ENCODE measurements around the gene ABCA10. TPM values are rescaled to one million over a fixed set of nuclear protein-coding genes. Genes with fewer than 3 reads are reported as not detected.
"Not testable (repeated sequence)": the region's sequence is repeated elsewhere in the genome, so short reads cannot be mapped to it uniquely, and the experiment has no call there.

ABCA10 gene
- total RNA-seq, 1 experiment from 2014 or later = 0.10 TPM

GRCh38 chr17:69230939-69231338 is 2.3 kb upstream of the ABCA10 start:
- in situ Hi-C loops (cut with HindIII; ENCODE audit: low sequenced_read_pairs) = no loop called here
- DNase-seq (ENCODE audit: low spot score) = no peak

- no peak for DNase-seq (ENCODE audit: low spot score)
- in situ Hi-C loops (cut with HindIII; ENCODE audit: low sequenced_read_pairs) = no loop called here
These were observed 606 bp downstream of the ABCA10 start for GRCh38 chr17:69228018-69228417.

GRCh38 chr17:69227541-69227940 is 1.1 kb downstream of the ABCA10 start:
- DNase-seq (ENCODE audit: low spot score) = no peak
- in situ Hi-C loops (cut with HindIII; ENCODE audit: low sequenced_read_pairs) = no loop called here

- in situ Hi-C loops (cut with HindIII; ENCODE audit: low sequenced_read_pairs) = no loop called here
- no peak for DNase-seq (ENCODE audit: low spot score)
These were observed 4.8 kb downstream of the ABCA10 start for GRCh38 chr17:69223809-69224208.

GRCh38 chr17:69222707-69223258 is 5.8 kb downstream of the ABCA10 start:
- in situ Hi-C loops (cut with HindIII; ENCODE audit: low sequenced_read_pairs) = no loop called here
- no peak for DNase-seq (ENCODE audit: low spot score)

GRCh38 chr17:69220098-69220497 is 8.5 kb downstream of the ABCA10 start:
- in situ Hi-C loops (cut with HindIII; ENCODE audit: low sequenced_read_pairs) = no loop called here
- no peak for DNase-seq (ENCODE audit: low spot score)

GRCh38 chr17:69218986-69219385 is 9.6 kb downstream of the ABCA10 start:
- DNase-seq (ENCODE audit: low spot score) = no peak
- in situ Hi-C loops (cut with HindIII; ENCODE audit: low sequenced_read_pairs) = no loop called here

- in situ Hi-C loops (cut with HindIII; ENCODE audit: low sequenced_read_pairs) = no loop called here
- no peak for DNase-seq (ENCODE audit: low spot score)
These were observed 15.4 kb downstream of the ABCA10 start for GRCh38 chr17:69213059-69213813.

- in situ Hi-C loops (cut with HindIII; ENCODE audit: low sequenced_read_pairs) = no loop called here
- no peak for DNase-seq (ENCODE audit: low spot score)
These were observed 20.0 kb downstream of the ABCA10 start for GRCh38 chr17:69208640-69209039.

GRCh38 chr17:69207151-69207550 is 21.5 kb downstream of the ABCA10 start:
- DNase-seq (ENCODE audit: low spot score) = no peak
- in situ Hi-C loops (cut with HindIII; ENCODE audit: low sequenced_read_pairs) = no loop called here

GRCh38 chr17:69198238-69198637 is 30.4 kb downstream of the ABCA10 start:
- DNase-seq (ENCODE audit: low spot score) = no peak
- in situ Hi-C loops (cut with HindIII; ENCODE audit: low sequenced_read_pairs) = no loop called here

- in situ Hi-C loops (cut with HindIII; ENCODE audit: low sequenced_read_pairs) = not testable (repeated sequence)
These were observed 32.4 kb downstream of the ABCA10 start for GRCh38 chr17:69196105-69196653.

GRCh38 chr17:69192754-69193153 is 35.9 kb downstream of the ABCA10 start:
- in situ Hi-C loops (cut with HindIII; ENCODE audit: low sequenced_read_pairs) = no loop called here
- DNase-seq (ENCODE audit: low spot score) = no peak

More at GRCh38 chr17:69196105-69196653, 32.4 kb downstream of the ABCA10 start:
- DNase-seq (ENCODE audit: low spot score) = not testable (repeated sequence)

GRCh38 chr17:69188796-69189195 is 39.8 kb downstream of the ABCA10 start:
- DNase-seq (ENCODE audit: low spot score) = no peak
- in situ Hi-C loops (cut with HindIII; ENCODE audit: low sequenced_read_pairs) = no loop called here

- DNase-seq (ENCODE audit: low spot score) = no peak
- in situ Hi-C loops (cut with HindIII; ENCODE audit: low sequenced_read_pairs) = no loop called here
These were observed 40.6 kb downstream of the ABCA10 start for GRCh38 chr17:69188064-69188463.

- no peak for DNase-seq (ENCODE audit: low spot score)
- in situ Hi-C loops (cut with HindIII; ENCODE audit: low sequenced_read_pairs) = no loop called here
These were observed 41.3 kb downstream of the ABCA10 start for GRCh38 chr17:69187294-69187693.

GRCh38 chr17:69179227-69179952 is 49.2 kb downstream of the ABCA10 start:
- in situ Hi-C loops (cut with HindIII; ENCODE audit: low sequenced_read_pairs) = no loop called here
- no peak for DNase-seq (ENCODE audit: low spot score)

- no peak for DNase-seq (ENCODE audit: low spot score)
- in situ Hi-C loops (cut with HindIII; ENCODE audit: low sequenced_read_pairs) = no loop called here
These were observed 52.2 kb downstream of the ABCA10 start for GRCh38 chr17:69176457-69176795.

GRCh38 chr17:69175625-69176456 is 52.8 kb downstream of the ABCA10 start:
- DNase-seq (ENCODE audit: low spot score) = no peak
- in situ Hi-C loops (cut with HindIII; ENCODE audit: low sequenced_read_pairs) = no loop called here

Data from G401 (cell line).